GM23338 (cell line): ENCODE results near the gene HEATR9. TPM values are rescaled to one million over a fixed set of nuclear protein-coding genes. Genes with fewer than 3 reads are reported as not detected.

ENCODE experiments used
- ATAC-seq: fragments of 200-7000 bp; cut with Tn5 transposase; 3 replicates; pipeline ENCODE4 v1.9.1; 2020
- DNase-seq: peaks from one replicate; pipeline ENCODE4 v3.0.0-alpha.2; 2015; ENCODE audit warnings: low spot score
- H2AFZ ChIP-seq: fragments of 200-600 bp; sonication (generic); 2 replicates; pipeline ENCODE4 v1.8.0; 2016; ENCODE audit warnings: antibody characterized with exemption, mild to moderate bottlenecking, moderate library complexity
- H3F3A ChIP-seq: fragments of 200-600 bp; sonication (generic); replicated peaks from 2 replicates; pipeline ENCODE4 v1.8.0; 2017; ENCODE audit warnings: antibody characterized with exemption, mixed run types, low read depth
- H3K27ac ChIP-seq: fragments of 200-600 bp; sonication (generic); 2 replicates; pipeline ENCODE4 v1.6.1; 2016; ENCODE audit warnings: low read depth
- H3K27me3 ChIP-seq: fragments of 200-600 bp; sonication (generic); 2 replicates; pipeline ENCODE4 v1.8.0; 2016; ENCODE audit warnings: mild to moderate bottlenecking, mixed run types, moderate library complexity; ENCODE audit not compliant: insufficient read depth
- H3K36me3 ChIP-seq: fragments of 200-600 bp; sonication (generic); 2 replicates; pipeline ENCODE4 v1.8.0; 2016; ENCODE audit warnings: mild to moderate bottlenecking; ENCODE audit not compliant: insufficient read depth
- H3K4me1 ChIP-seq: fragments of 200-600 bp; sonication (generic); 2 replicates; pipeline ENCODE4 v1.8.0; 2016; ENCODE audit warnings: mild to moderate bottlenecking, moderate library complexity; ENCODE audit not compliant: insufficient read depth
- H3K4me2 ChIP-seq: fragments of 200-600 bp; sonication (generic); 2 replicates; pipeline ENCODE4 v1.7.1; 2017; ENCODE audit warnings: mixed run types
- H3K4me3 ChIP-seq: fragments of 200-600 bp; sonication (generic); 2 replicates; pipeline ENCODE4 v1.6.1; 2016; ENCODE audit warnings: mixed run types
- H3K79me2 ChIP-seq: fragments of 200-600 bp; sonication (generic); replicated peaks from 2 replicates; pipeline ENCODE4 v1.8.0; 2017; ENCODE audit warnings: mild to moderate bottlenecking; ENCODE audit not compliant: insufficient read depth
- H3K9me2 ChIP-seq: fragments of 200-600 bp; sonication (generic); 2 replicates; pipeline ENCODE4 v1.8.0; 2017; ENCODE audit not compliant: insufficient read depth
- H4K20me1 ChIP-seq: fragments of 200-600 bp; sonication (generic); replicated peaks from 2 replicates; pipeline ENCODE4 v1.8.0; 2017; ENCODE audit warnings: mild to moderate bottlenecking; ENCODE audit not compliant: insufficient read depth
- H3K27ac Mint-ChIP-seq: 2 replicates; pipeline ENCODE4 v1.8.0; 2020; ENCODE audit warnings: inconsistent platforms, mild to moderate bottlenecking, moderate library complexity, mixed read lengths
- H3K27me3 Mint-ChIP-seq: 3 replicates; pipeline ENCODE4 v1.8.0; 2022; ENCODE audit warnings: low read depth, mild to moderate bottlenecking, moderate library complexity, mixed read lengths, inconsistent platforms; ENCODE audit not compliant: insufficient read depth, poor library complexity
- H3K36me3 Mint-ChIP-seq: 3 replicates; pipeline ENCODE4 v1.8.0; 2021; ENCODE audit warnings: low read depth, mild to moderate bottlenecking, inconsistent platforms, moderate library complexity, mixed read lengths
- H3K4me1 Mint-ChIP-seq: 3 replicates; pipeline ENCODE4 v1.8.0; 2020; ENCODE audit warnings: mild to moderate bottlenecking, inconsistent platforms, mixed read lengths
- H3K4me3 Mint-ChIP-seq: 3 replicates; pipeline ENCODE4 v1.8.0; 2021; ENCODE audit warnings: moderate library complexity, mild to moderate bottlenecking, inconsistent platforms, mixed read lengths
- H3K9me3 Mint-ChIP-seq: 3 replicates; pipeline ENCODE4 v1.8.0; 2020; ENCODE audit warnings: moderate library complexity, mild to moderate bottlenecking, inconsistent platforms, mixed read lengths
- CREB1 ChIP-seq: fragments of 250-450 bp; sonication (Bioruptor Pico); IDR thresholded peaks from 2 replicates; pipeline ENCODE4 v1.5.0; 2020; ENCODE audit warnings: low read depth, mild to moderate bottlenecking, moderate library complexity
- CTCF ChIP-seq, 2 experiments: fragments of 200-600 bp in 1 of 2; sonication (generic) in 1 of 2; conservative IDR thresholded peaks; 2 replicates each; pipeline versions ENCODE4 v1.5.1 to v1.6.1; 2016 to 2017; ENCODE audit warnings: antibody characterized with exemption in 2 of 2, low read depth in 2 of 2, mild to moderate bottlenecking in 2 of 2, moderate library complexity in 1 of 2
- ETS1 ChIP-seq: IDR thresholded peaks from 2 replicates; pipeline ENCODE4 v1.6.1; 2016; ENCODE audit warnings: antibody characterized with exemption
- EZH2 ChIP-seq: fragments of 200-600 bp; sonication (generic); IDR thresholded peaks from one replicate; pipeline ENCODE4 v1.8.0; 2017; ENCODE audit warnings: antibody characterized with exemption, mild to moderate bottlenecking, low read depth; ENCODE audit not compliant: unreplicated experiment
- EZH2phosphoT487 ChIP-seq: fragments of 200-600 bp; sonication (generic); IDR thresholded peaks from one replicate; pipeline ENCODE4 v1.8.1; 2018; ENCODE audit warnings: antibody characterized with exemption; ENCODE audit not compliant: unreplicated experiment
- JUNB ChIP-seq: IDR thresholded peaks from one replicate; pipeline ENCODE4 v1.6.1; 2016; ENCODE audit warnings: antibody characterized with exemption; ENCODE audit not compliant: unreplicated experiment
- NANOG ChIP-seq: IDR thresholded peaks from 2 replicates; pipeline ENCODE4 v1.6.1; 2016; ENCODE audit warnings: antibody characterized with exemption, borderline replicate concordance
- POLR2AphosphoS5 ChIP-seq: IDR thresholded peaks from 2 replicates; pipeline ENCODE4 v1.6.1; 2016; ENCODE audit warnings: antibody characterized with exemption, low read depth
- REST ChIP-seq: IDR thresholded peaks from one replicate; pipeline ENCODE4 v1.6.1; 2018; ENCODE audit warnings: antibody characterized with exemption; ENCODE audit not compliant: unreplicated experiment
- STAT1 ChIP-seq: IDR thresholded peaks from one replicate; pipeline ENCODE4 v1.6.1; 2016; ENCODE audit warnings: antibody characterized with exemption; ENCODE audit not compliant: unreplicated experiment
- ZNF331 ChIP-seq: fragments of 250-450 bp; sonication (Bioruptor Pico); IDR thresholded peaks from 2 replicates; pipeline ENCODE4 v1.5.0; 2020; ENCODE audit warnings: low read depth, mild to moderate bottlenecking, moderate library complexity
- polyA plus RNA-seq: library from polyadenylated mRNA; unstranded; fragments of >200 nt; fragmentation: Nextera tagmentation; extraction: Ambion mirVana; gene quantifications from 2 replicates; pipeline ENCODE4 v1.2.1, GENCODE V29; 2016
- total RNA-seq: library from RNA; depleted of rRNA; stranded (reverse); fragments of >200 nt; shearing (Covaris generic); gene quantifications from 2 replicates; pipeline ENCODE4 v1.2.3, GENCODE V29; 2014

Gene HEATR9
- total and polyA plus RNA-seq, 2 experiments from 2014 or later: not detected

GRCh38 chr17:35900708-35901480 lies 32.2 kb upstream of the HEATR9 start:
- no peak for DNase-seq
- H3K4me3 Mint-ChIP-seq: no peak overlapping the region
- Histone ChIP-seq H3K9me2 (no peaks in the 10 kb centered on the region), H3K27ac (no peak overlapping the region), H3K4me1 (no peaks in the 10 kb centered on the region), H3K79me2 (no peaks in the 10 kb centered on the region), H3K27me3 (no peaks in the 10 kb centered on the region), H3K4me3 (no peak overlapping the region), H4K20me1 (no peaks in the 10 kb centered on the region), H3K4me2 (no peak overlapping the region), H2AFZ (no peak overlapping the region), H3F3A (no peaks in the 10 kb centered on the region), H3K36me3 (no peaks in the 10 kb centered on the region; the same call in 1 of the 2 replicates)
- ATAC-seq: no peak
- TF ChIP-seq ZNF331 (no peak), REST (no peak), JUNB (no peak), CREB1 (CRISPR knock-in tag) (no peak), EZH2phosphoT487 (no peak)
- H3K27ac Mint-ChIP-seq: no peak overlapping the region
- no peaks in the 10 kb centered on the region; the same call in 2 of the 3 replicates for H3K9me3 Mint-ChIP-seq
- 0 out of 3 replicates have a peak, but pooled peaks cover 3% of the 10 kb centered on the region for H3K36me3 Mint-ChIP-seq
- H3K4me1 Mint-ChIP-seq: no peaks in the 10 kb centered on the region
- peaks cover 3% of the 10 kb centered on the region for H3K27me3 Mint-ChIP-seq

GRCh38 chr17:35900280-35900679 lies 31.6 kb upstream of the HEATR9 start:
- no peaks in the 10 kb centered on the region for H3K4me1 Mint-ChIP-seq
- no peaks in the 10 kb centered on the region for H4K20me1 ChIP-seq
- H2AFZ ChIP-seq: no peak overlapping the region
- no peak overlapping the region for H3K4me2 ChIP-seq
- H3F3A ChIP-seq: no peaks in the 10 kb centered on the region
- H3K4me3 ChIP-seq: no peak overlapping the region
- H3K4me3 Mint-ChIP-seq: no peak overlapping the region
- no peaks in the 10 kb centered on the region for H3K36me3 Mint-ChIP-seq
- H3K4me1 ChIP-seq: no peaks in the 10 kb centered on the region
- no peak overlapping the region for H3K27ac Mint-ChIP-seq
- ATAC-seq (no peak), DNase-seq (no peak)
- no peaks in the 10 kb centered on the region for H3K27me3 ChIP-seq
- H3K9me3 Mint-ChIP-seq: no peaks in the 10 kb centered on the region; the same call in 2 of the 3 replicates
- H3K27ac ChIP-seq: no peak overlapping the region
- H3K36me3 ChIP-seq: no peaks in the 10 kb centered on the region; the same call in 1 of the 2 replicates
- peaks cover 3% of the 10 kb centered on the region for H3K27me3 Mint-ChIP-seq
- TF ChIP-seq POLR2AphosphoS5 (no peak), JUNB (no peak), STAT1 (no peak), EZH2phosphoT487 (no peak), CTCF (conservative IDR thresholded peaks at IDR 0.05; ENCODE audit: low read depth in 2 of 2) (no peak), NANOG (no peak), ZNF331 (no peak), CREB1 (CRISPR knock-in tag) (no peak), ETS1 (no peak), EZH2 (no peak)
- no peaks in the 10 kb centered on the region for H3K9me2 ChIP-seq
- no peaks in the 10 kb centered on the region for H3K79me2 ChIP-seq
